Stimulated activated CD8-positive, alpha-beta memory T cell treated with anti-CD3 and anti-CD28 coated beads, Interleukin-12 subunit alpha, Interleukin-12 subunit beta, amount 100 ng/mL, for 1 hour (primary cell): ENCODE measurements around the gene ANO4.

ENCODE experiments used
- DNase-seq: peaks from one replicate; pipeline ENCODE4 v3.0.0-alpha.2; 2020; ENCODE audit warnings: low read depth

ANO4 gene

DNA sequence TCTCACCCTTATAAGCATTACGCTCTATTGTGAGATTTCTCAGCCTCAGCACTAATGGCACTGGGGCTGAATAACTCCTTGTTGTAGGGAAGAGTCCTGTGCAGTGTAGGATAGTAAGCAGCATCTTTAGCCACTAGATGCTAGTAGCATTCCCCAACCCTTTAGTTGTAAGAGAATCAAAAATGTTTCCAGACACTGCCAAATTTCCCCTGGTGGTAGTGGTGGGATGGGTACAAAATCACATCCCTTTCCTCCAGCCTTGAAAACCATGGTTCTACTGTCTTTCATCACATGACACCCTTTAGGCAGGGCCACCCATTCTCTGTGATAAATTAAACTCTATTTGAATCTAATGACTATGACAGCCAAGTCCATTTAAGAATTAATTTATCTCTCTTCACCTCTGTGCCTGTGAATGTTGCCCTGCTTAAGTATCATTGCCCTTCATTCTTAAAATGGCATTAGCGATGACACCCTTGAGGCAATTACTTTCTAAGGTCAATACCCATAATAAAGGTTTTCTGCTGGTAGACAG is 199.4 kb downstream of the ANO4 start:
- DNase-seq: no peak

DNA sequence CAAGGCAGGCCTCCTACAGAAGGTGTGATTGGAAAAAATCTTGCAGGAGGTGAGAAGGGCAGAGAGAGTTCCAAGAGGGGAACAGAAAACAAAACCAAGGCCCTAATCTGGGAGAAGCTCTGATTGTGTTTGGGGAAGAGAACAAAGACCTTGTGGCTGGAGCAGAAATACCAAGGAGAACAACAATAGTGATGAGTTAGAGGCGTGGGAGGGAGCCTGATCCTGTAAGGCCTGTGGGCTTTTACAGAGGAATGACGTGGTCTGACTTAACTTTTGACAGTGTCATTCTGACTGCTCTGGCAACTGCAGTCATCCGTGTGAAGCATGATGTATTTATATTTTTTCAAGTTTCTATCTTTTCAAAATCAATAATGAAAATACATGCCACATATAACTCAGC is 200.6 kb downstream of the ANO4 start:
- DNase-seq: no peak

DNA sequence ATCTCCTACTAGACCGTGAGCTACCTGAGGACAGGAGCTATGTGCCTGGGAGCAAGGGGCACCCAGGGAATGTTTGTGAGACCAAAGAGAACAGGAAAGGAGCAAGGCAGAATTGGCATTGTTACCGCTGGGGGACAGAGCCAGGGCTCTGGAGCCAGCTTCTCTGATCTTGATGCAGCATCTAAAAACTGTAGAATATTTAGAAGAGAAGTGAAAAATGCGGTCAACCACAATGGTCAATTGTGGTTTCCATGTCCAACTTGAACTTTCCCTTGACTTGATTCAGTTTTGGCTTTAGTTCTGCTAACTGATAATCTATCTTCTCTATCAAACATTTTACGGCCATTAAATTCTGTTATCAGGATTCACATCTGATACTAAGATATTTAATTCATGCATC is 201.2 kb downstream of the ANO4 start:
- DNase-seq: no peak

DNA sequence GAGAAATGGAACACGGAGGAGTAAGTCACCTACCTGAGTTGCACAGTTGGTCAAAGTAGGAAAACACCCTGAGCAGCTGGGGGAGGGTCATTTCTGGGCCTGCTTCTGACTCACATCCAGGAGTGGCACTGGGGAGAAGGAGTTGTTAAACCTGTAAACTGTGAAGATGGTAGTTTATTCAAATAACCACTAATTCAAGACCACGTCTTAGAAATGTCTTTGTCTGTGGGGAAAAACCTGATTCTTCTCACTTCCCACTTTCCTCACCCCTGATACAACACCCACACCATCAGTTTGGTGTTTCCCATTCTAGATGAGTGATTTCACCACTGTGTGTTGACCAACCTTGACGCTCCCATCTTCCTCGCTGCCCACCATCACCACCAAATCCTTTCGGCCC is 207.1 kb downstream of the ANO4 start:
- no peak for DNase-seq

DNA sequence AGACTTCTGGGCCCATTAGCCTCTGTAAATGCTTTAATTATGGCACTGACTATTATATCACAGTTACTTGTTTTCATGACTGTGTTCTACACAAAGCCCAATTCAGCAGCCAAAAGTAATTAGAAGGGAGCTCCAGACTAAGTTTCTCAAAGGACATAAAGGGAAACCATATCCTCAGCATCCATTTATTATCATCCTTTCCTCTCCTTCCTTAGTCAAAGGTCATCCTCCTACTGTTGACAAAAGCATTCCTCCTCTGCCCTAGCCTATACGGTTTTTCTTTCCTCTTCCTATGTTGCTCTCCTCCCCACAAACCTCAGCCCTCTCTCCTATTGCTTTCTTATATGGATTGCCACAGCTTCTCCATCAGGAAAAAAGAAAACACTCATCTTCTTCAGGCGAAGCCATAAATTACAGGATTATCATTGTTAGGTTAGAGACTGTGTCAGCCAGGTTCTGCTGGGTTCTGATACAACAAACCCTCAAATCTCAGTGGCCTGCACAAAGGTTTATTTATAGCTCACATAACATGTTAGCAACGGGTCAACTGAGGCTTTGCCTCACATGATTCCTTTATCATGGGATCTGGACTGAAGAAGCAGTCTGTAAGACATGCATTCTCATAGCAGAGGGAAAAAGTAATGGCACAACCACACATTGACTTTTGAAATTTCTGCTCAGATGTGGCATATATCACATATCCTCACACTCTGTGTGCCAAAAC is 208.3 kb downstream of the ANO4 start:
- DNase-seq: no peak

DNA sequence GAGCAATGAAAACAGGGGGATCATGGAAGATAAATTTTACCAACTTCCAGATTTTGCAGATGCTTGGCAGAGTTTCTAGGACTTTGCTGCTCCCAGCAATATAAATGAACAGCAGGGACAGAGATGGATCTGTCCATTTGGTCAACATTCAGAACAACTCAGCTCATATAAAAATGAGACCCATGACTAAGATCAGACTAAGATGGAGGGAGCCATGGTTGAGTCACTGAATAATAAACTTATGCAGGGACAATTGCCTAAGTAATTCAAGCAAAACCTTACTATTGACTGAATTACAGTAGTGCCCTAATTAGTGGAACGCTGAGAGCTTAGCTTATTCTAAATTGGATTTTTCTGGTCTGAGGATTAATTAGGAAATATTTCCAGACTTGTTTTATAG is 210.3 kb downstream of the ANO4 start:
- no peak for DNase-seq

DNA sequence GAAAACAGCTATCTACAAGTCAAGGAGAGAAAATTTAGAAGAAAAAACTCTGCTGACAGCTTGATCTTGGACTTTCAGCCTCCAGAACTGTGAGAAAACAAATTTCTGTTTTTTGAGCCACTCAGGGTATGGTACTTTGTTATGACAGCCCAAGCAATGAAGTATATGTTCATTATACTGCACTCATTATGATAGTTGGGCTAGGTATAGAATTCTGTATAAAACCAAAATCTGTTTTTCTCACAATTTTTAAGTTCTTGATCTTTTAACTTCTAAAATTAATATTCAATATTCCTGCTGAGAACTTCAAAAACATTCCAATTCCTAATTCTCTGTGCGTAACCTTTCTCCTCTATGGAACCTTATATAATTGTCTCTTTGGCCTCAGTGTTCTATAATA is 214.7 kb downstream of the ANO4 start:
- no peak for DNase-seq

DNA sequence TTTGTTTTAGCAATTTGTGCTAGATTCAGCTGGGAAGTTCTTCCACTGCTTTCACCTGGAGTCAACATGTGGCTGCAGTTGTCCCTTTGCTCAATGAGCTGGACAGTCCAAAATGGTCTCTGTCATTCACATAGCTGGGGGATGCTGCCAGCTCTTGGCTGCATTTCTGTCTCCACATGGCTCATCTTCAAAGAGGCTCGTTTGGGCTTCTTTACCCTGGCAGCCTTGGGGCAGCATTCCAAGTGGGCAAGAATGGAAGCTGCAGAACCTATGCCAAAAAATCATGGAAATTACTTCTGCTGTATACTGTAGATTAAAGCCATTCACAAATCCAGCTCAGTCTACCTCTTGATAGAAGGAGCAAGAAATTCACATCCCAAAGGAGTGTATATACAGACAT is 216.3 kb downstream of the ANO4 start:
- no peak for DNase-seq

DNA sequence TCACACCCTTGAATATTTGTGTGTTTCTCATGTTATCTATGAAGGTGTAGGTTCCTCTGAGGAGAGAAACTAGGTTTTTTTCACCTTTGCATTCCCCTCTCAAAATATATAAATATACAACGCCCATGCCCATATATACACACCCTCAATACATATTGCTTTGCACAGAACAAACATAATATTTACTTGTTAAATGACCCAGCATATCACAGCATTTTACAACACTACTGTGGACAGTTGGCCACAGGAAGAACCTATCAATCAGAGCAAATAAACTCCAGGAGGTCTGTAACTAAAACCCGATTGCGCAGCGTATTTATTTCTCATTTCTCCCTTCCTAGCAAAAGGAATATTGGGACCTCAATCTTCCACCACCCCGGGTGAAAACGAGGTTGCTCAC is 219.4 kb downstream of the ANO4 start:
- no peak for DNase-seq

DNA sequence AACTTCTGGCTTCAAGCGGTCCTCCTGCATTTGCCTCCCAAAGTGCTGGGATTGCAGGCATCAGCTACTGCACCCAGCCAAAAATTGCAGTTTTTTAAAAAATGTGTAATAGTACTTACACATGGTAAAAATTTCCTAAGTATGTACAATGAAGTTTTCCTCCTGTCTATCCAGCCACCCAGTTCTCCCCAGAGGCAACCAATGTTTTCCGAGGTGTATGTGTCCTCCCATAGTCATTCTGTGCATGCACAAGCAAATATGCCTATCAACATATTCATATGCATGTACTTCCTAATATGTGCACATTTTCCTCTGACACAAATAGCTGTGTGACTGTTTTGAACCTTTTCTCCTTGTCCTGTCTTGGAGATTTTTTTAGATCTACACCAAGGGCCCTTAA is 220.5 kb downstream of the ANO4 start:
- no peak for DNase-seq

DNA sequence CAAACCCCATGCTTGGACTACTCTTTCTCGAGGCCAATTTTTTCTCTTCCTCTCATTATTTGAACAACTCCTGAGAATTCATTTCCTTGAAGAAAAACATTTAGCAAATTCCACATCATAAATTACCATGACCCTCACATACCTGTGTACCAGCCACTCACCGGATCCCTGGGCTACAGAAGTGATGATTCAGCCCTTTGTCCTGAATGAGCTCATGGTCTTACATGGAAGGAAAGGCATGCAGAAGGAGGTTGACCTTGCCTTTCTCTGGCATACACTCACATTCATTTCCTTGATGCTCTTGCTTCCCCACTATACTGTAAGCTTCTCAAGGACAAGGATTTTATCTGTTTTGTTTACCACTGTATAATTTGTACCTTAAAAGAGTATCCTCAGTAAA is 224.0 kb downstream of the ANO4 start:
- DNase-seq: no peak

DNA sequence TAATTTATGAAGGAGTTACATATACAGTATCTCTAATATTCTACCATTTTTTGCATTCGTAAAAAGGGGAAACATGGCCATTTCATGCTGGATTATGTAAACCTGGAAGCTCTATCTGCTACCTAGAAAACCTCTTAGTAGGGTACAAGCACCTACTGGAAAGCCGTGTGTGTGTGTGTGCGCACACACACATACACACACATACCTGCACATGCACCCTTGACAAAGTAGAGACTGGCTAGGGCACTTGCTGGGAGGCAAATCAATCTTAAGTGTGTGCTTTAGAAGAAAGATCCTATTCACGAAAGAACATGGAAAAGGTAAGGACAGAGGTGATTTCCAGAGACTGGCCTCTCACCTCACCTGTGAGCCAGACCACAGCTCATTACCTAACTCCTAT is 224.6 kb downstream of the ANO4 start:
- DNase-seq: no peak

DNA sequence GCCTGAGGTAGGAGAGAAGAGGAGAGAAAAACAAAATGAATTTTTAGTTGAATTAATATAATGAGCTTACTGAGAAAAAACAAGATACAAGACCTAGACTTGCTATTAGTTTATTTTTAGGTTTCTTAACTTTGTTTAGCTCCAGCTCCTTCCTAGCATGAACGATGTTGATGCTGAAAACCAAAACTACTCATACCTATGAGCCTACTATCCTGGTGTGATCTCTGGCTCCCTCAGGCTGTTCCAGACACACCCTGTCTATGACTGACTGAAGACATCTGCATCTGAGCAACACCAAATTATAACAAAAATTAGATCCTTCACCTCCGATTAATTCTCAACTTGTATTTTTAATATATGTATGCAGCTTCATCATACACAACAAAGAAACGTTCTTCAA is 225.1 kb downstream of the ANO4 start:
- DNase-seq: no peak

DNA sequence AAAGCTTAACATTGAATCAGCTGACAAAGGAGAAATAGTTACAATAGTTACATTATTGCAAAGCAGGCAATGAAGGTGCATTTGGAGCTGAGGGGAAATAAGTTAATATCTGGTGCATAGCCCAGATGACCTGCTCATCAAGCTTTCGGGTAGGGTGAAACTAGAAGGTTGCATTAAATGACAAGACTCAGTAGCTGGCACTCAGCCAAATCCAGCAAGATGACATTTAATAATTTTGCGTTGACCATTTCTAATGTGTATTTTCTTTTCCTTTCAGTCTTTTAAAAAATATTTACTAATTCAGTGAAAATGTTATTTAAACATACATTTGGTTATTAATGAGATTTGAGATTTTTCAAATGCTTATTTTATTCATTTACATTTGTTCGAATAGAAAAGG is 226.9 kb downstream of the ANO4 start:
- DNase-seq: no peak

DNA sequence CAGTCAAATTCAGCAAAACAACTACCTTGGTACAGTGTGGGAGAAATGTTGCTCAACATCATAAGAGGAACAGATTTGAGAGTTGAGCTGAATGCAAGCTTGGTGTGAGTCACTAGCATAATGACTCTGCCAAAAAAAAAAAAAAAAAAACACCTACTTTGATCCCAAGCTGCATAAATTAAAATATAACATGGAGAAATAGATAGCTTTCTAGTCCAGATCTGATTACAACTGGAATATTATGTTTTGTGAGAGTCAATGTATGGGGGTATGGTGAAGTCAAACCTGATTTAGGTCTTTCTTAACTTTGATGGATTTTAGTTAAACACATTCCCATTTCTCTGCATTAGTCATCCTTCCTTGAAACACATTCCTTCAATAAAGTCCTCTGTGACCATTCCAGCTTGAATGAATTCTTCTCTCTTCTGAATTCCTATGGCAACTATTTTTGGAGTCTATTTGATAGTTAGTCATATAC is 227.4 kb downstream of the ANO4 start:
- no peak for DNase-seq

DNA sequence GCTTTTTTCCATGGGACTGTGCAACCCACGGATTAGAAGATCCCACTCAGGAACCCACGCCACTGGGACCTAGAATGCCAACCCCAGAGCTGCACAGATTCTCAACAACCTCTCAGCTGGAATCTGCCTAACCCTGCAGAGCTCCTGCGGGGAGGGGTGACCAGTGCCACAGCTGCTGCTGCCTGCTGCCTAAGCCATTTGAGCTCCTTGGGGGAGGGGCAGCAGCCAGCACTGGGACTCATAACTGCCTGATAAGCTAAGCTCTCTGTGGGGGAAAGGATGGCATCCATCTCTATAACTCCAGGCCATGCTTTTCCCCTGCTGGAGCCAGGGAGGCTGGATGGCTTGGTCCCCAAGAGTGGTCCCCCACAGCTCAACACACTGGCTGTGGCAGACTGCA is 232.6 kb downstream of the ANO4 start:
- no peak for DNase-seq

DNA sequence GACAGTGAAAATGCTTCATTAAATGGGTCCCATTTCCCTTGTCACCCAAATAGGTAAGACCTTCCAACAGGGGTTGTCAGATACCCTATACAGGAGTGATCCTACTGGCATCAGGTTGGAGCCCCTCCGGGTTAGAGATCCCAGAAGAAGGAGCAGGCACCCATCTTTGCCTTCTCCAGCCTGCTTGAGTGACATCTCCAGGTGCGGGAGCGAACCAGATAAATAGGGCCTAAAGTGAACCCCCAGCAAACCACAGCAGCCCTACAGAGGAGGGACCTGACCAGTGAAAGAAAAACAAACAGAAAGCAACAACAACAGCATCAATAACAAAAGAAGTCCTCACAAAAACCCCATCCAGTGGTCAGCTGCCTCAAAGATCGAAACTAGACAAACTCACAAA is 233.2 kb downstream of the ANO4 start:
- no peak for DNase-seq

DNA sequence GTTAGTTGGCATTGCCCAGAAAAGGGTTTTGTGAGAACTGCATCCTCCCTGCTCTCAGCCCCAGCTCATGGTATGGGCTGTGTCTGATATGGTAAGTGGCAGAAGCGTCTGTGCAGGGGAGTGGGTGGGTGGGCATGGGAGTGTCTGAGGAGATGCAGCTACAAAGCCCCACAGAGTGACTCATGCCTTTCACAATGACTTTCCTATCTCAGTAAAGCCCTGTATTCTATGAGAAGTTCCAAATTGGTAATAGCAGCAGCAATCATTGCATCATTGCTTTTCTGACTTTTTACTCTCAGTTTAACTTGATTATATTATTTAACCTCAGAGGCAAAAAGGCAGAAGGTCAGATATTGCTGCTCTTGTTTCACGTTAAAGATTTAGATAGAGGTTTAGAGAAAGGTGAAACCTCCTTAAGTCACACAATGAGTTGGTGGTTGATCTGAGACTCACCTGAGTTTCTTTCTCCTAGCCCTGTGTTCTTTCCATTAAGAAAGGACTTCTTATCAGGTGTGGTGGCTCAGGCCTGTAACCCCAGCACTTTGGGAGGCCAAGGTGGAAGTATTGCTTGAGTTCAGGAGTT is 243.8 kb downstream of the ANO4 start:
- no peak for DNase-seq

DNA sequence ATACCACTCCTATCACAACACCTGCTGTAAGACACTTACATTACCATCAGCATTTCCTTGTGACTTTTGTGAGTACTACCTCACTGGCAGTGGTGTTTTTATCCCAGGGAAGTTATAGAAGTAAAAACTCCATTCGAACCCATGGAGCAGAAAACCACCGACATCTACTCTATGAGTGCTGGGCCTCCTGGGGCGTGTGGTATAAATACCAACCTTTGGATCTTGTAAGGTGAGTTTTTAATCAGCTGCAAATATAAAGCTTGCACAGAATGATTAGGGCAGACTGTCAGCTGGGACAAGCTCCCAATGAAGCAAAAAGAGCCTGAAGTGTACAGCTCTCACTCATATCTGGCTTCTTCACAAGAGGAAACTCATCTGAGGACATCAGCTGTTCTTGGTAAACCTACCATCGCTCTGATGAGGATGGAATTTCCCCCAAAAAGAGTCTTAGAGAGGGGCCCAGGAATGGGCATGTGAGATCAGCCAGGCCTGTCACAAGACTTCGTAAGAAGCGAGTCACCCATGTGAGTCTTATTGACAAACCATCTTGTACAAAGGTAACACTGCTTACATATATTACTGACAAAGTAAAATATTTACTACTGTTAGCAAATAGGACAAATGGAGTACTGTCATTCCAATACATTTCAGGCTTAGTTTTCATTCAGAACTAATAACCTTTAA is 245.4 kb downstream of the ANO4 start:
- no peak for DNase-seq

DNA sequence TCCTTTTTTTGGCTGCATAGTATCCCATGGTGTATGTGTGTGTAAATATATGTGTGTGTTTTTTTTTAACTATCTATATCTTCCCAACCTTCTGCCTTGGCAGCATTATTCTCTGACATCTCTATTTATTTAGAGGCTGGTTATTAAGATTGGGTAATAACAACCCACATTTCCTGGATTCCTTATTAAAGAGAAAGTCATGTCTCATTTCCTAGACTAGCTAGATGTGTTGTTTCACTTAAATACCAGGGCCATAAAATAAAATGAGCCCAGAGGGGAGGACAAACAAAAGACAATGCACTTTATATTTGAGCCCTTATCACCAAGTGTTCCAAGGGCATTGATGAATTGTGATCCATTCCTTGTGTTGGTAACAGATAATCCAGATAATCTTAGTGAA is 246.4 kb downstream of the ANO4 start:
- no peak for DNase-seq

DNA sequence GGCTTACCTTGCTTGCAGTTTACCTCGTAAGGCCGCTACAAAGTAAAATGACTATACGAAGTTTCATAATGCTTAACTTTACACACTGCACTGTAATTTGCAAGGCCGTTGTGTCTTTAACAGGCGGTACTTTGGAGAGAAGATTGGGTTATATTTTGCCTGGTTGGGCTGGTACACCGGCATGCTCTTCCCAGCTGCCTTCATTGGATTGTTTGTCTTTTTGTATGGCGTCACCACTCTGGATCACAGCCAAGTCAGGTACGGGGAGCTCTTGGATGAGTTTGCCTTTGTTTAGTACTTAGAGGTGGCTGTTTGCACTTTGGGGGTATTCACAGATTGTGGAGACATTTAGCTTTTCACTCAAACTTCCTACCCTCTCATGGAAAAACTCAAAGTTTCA is 247.6 kb downstream of the ANO4 start:
- DNase-seq: no peak

DNA sequence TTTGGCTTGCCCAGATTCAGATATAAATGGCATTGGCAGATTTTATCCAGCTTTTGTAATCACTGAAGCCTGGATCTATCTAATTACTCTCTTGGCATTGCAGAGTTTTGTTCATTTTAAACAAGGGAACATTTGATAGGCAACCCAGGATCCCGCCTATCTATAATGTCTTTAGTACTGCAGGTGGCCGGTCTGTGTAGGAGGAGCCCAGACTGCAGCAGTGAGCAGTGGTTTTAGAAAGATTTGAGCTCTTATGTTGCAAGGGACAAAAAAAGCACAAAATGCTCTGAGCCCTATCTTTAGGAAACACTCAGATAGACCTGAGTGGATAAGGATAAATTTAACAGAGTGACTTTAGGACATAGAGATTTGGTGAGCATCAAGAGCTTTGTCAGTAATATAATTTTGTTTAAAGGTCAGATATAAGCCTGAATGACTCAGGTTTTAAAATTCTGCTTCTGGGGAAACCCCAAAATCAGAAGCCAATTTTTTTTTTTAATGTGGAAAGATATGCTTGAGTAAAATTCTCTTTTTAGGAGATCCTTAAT is 250.0 kb downstream of the ANO4 start:
- no peak for DNase-seq
